HEK293 (cell line): ENCODE data around the gene SHANK2.

Experiments
- CTCF ChIA-PET: fragments of 350-600 bp; formaldehyde crosslinking; extraction: SDS; loops from one replicate; lab custom pipeline; 2021; ENCODE audit warnings: antibody characterized with exemption; lab: Yijun Ruan, JAX
- POLR2A ChIA-PET: fragments of 300-600 bp; formaldehyde crosslinking; extraction: SDS; loops from one replicate; lab custom pipeline; 2020; ENCODE audit warnings: antibody characterized with exemption, inconsistent platforms; lab: Yijun Ruan, JAX
- H3K27ac ChIP-seq: fragments of 200-500 bp; sonication (Bioruptor generic); 2 replicates; pipeline ENCODE4 v1.5.1; 2014; ENCODE audit warnings: low read depth, low read length, control low read depth, inconsistent platforms; ENCODE audit errors: extremely low read depth
- H3K36me3 ChIP-seq, 2 experiments: fragments of 200-500 bp in 1 of 2; sonication (Bioruptor generic) in 1 of 2; 1 replicate in 1 of 2; 2 replicates in 1 of 2; pipeline ENCODE4 v1.5.1; 2014 to 2017; ENCODE audit warnings: inconsistent platforms in 2 of 2, low read length in 2 of 2; ENCODE audit not compliant: control insufficient read depth in 2 of 2, insufficient read depth in 1 of 2
- H3K4me1 ChIP-seq: fragments of 200-500 bp; sonication (Bioruptor generic); 2 replicates; pipeline ENCODE4 v1.5.1; 2014; ENCODE audit warnings: mild to moderate bottlenecking, low read length, inconsistent platforms; ENCODE audit not compliant: control insufficient read depth, insufficient read depth
- H3K4me3 ChIP-seq: 2 replicates; pipeline ENCODE4 v1.5.1; 2011; ENCODE audit warnings: low read depth, mild to moderate bottlenecking, control low read depth, low read length, moderate library complexity
- H3K9me3 ChIP-seq: fragments of 200-500 bp; sonication (Bioruptor generic); 2 replicates; pipeline ENCODE4 v1.5.1; 2014; ENCODE audit warnings: low read depth, low read length, inconsistent platforms; ENCODE audit not compliant: control insufficient read depth, insufficient read depth
- HOXD13 ChIP-seq: sonication (generic); formaldehyde crosslinking; IDR thresholded peaks from 2 replicates; pipeline ENCODE4 v1.8.0; 2022; ENCODE audit warnings: missing genetic modification reagents, borderline replicate concordance
- IKZF3 ChIP-seq: fragments of 450-650 bp; IDR thresholded peaks from 2 replicates; pipeline ENCODE4 v1.5.0; 2018; ENCODE audit warnings: missing biosample characterization, mild to moderate bottlenecking, missing genetic modification characterization, moderate library complexity
- KLF1 ChIP-seq: fragments of 450-650 bp; formaldehyde crosslinking; IDR thresholded peaks from 2 replicates; pipeline ENCODE4 v1.5.1; 2016; ENCODE audit warnings: missing biosample characterization, missing genetic modification characterization
- KLF8 ChIP-seq: fragments of 450-650 bp; formaldehyde crosslinking; IDR thresholded peaks from 2 replicates; pipeline ENCODE4 v1.5.1; 2016; ENCODE audit warnings: missing biosample characterization, missing genetic modification characterization
- SALL2 ChIP-seq: fragments of 450-650 bp; formaldehyde crosslinking; IDR thresholded peaks from 2 replicates; pipeline ENCODE4 v1.5.0; 2017; ENCODE audit warnings: missing biosample characterization, mild to moderate bottlenecking, missing genetic modification characterization, borderline replicate concordance
- ZBTB48 ChIP-seq: fragments of 450-650 bp; formaldehyde crosslinking; IDR thresholded peaks from 2 replicates; pipeline ENCODE4 v1.5.1; 2016; ENCODE audit warnings: missing biosample characterization, missing genetic modification characterization
- ZBTB49 ChIP-seq: fragments of 450-650 bp; formaldehyde crosslinking; IDR thresholded peaks from 2 replicates; pipeline ENCODE4 v1.5.1; 2016; ENCODE audit warnings: missing biosample characterization, missing genetic modification characterization, low read depth
- ZBTB7A ChIP-seq: fragments of 450-650 bp; formaldehyde crosslinking; IDR thresholded peaks from 2 replicates; pipeline ENCODE4 v1.5.1; 2016; ENCODE audit warnings: low read depth, missing biosample characterization, missing genetic modification characterization
- ZFP41 ChIP-seq: fragments of 450-650 bp; formaldehyde crosslinking; IDR thresholded peaks from 2 replicates; pipeline ENCODE4 v1.5.1; 2016; ENCODE audit warnings: missing biosample characterization, missing genetic modification characterization, borderline replicate concordance
- ZNF121 ChIP-seq: fragments of 450-650 bp; formaldehyde crosslinking; IDR thresholded peaks from 2 replicates; pipeline ENCODE4 v1.5.1; 2016; ENCODE audit warnings: missing biosample characterization, missing genetic modification characterization
- ZNF169 ChIP-seq: fragments of 450-650 bp; formaldehyde crosslinking; IDR thresholded peaks from 2 replicates; pipeline ENCODE4 v1.5.1; 2016; ENCODE audit warnings: missing biosample characterization, missing genetic modification characterization
- ZNF202 ChIP-seq: fragments of 450-650 bp; formaldehyde crosslinking; IDR thresholded peaks from 2 replicates; pipeline ENCODE4 v1.5.1; 2016; ENCODE audit warnings: missing biosample characterization, missing genetic modification characterization, borderline replicate concordance
- ZNF223 ChIP-seq: fragments of 450-650 bp; formaldehyde crosslinking; IDR thresholded peaks from 2 replicates; pipeline ENCODE4 v1.5.1; 2016; ENCODE audit warnings: missing biosample characterization, missing genetic modification characterization
- ZNF266 ChIP-seq: fragments of 450-650 bp; formaldehyde crosslinking; IDR thresholded peaks from 2 replicates; pipeline ENCODE4 v1.5.1; 2016; ENCODE audit warnings: missing biosample characterization, missing genetic modification characterization, low read depth
- ZNF274 ChIP-seq, 2 experiments: fragments of 200-500 bp in 1 of 2; fragments of 450-650 bp in 1 of 2; sonication (Bioruptor generic) in 1 of 2; formaldehyde crosslinking in 1 of 2; IDR thresholded peaks; 2 replicates each; pipeline versions ENCODE4 v1.5.1 to v1.6.1; 2014 to 2016; ENCODE audit warnings: borderline replicate concordance in 1 of 2, inconsistent platforms in 1 of 2, low read length in 1 of 2, missing biosample characterization in 1 of 2, missing genetic modification characterization in 1 of 2
- ZNF366 ChIP-seq: fragments of 450-650 bp; formaldehyde crosslinking; conservative IDR thresholded peaks from 2 replicates; pipeline ENCODE4 v1.5.1; 2016; ENCODE audit warnings: missing biosample characterization, missing genetic modification characterization
- ZNF529 ChIP-seq: fragments of 450-650 bp; formaldehyde crosslinking; IDR thresholded peaks from 2 replicates; pipeline ENCODE4 v1.5.1; 2017; ENCODE audit warnings: missing genetic modification characterization, missing biosample characterization; ENCODE audit not compliant: insufficient replicate concordance
- ZNF600 ChIP-seq: fragments of 450-650 bp; formaldehyde crosslinking; IDR thresholded peaks from 2 replicates; pipeline ENCODE4 v1.5.1; 2016; ENCODE audit warnings: missing biosample characterization, missing genetic modification characterization
- ZNF623 ChIP-seq: fragments of 450-650 bp; formaldehyde crosslinking; IDR thresholded peaks from 2 replicates; pipeline ENCODE4 v1.5.1; 2016; ENCODE audit warnings: missing biosample characterization, missing genetic modification characterization
- ZNF660 ChIP-seq: fragments of 450-650 bp; IDR thresholded peaks from 2 replicates; pipeline ENCODE4 v1.5.1; 2018; ENCODE audit warnings: missing biosample characterization, mild to moderate bottlenecking, missing genetic modification characterization
- ZNF837 ChIP-seq: fragments of 450-650 bp; formaldehyde crosslinking; IDR thresholded peaks from 2 replicates; pipeline ENCODE4 v1.5.1; 2016; ENCODE audit warnings: missing biosample characterization, missing genetic modification characterization
- ZSCAN5A ChIP-seq: fragments of 450-650 bp; formaldehyde crosslinking; IDR thresholded peaks from 2 replicates; pipeline ENCODE4 v1.5.1; 2016; ENCODE audit warnings: missing biosample characterization, missing genetic modification characterization

Gene SHANK2

GRCh38 chr11:71202966-71203365, 49.4 kb downstream of the SHANK2 start (continued):
- TF ChIP-seq ZSCAN5A (tag by site-specific recombination), result no peak
- TF ChIP-seq KLF8 (tag by site-specific recombination), result no peak
- no peak for TF ChIP-seq ZNF274 (IDR thresholded peaks at IDR 0.05; ENCODE audit: low read length)
- no peak for TF ChIP-seq ZNF274 (tag by site-specific recombination; IDR thresholded peaks at IDR 0.05; ENCODE audit: borderline replicate concordance)
- TF ChIP-seq ZNF660 (tag by site-specific recombination), result no peak
- no peak for TF ChIP-seq ZNF266 (tag by site-specific recombination)
- TF ChIP-seq ZNF529 (tag by site-specific recombination), result no peak
- no peak for TF ChIP-seq ZNF169 (tag by site-specific recombination)

DNA sequence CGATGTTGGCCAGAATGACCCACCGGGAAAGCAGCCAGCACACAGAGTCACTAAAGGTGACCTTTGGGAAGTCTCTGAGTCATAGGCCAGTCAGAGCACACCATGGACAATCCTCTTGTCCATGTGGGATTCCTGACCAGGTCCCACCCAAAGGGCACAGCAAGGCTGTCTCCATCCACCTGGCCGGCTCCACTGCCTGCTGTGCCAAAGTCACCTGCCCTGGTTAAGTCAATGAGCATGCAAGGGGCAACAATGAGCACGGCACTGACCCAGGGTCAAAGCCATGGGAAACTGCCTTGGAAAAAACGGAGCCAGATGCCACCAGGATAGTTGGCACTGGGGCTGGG, 49.8 kb downstream of the SHANK2 start:
- TF ChIP-seq ZBTB49 (tag by site-specific recombination) (no peak), KLF1 (tag by site-specific recombination) (no peak), IKZF3 (no peak), ZNF623 (tag by site-specific recombination) (no peak), HOXD13 (CRISPR knock-in tag) (no peak), ZNF529 (tag by site-specific recombination) (no peak), ZNF121 (no peak), ZBTB48 (tag by site-specific recombination) (no peak), ZFP41 (tag by site-specific recombination) (no peak), ZNF202 (no peak), ZNF223 (no peak), ZNF837 (tag by site-specific recombination) (no peak), KLF8 (tag by site-specific recombination) (no peak), ZNF600 (tag by site-specific recombination) (no peak), SALL2 (tag by site-specific recombination) (no peak), ZNF366 (tag by site-specific recombination) (no peak), ZBTB7A (tag by site-specific recombination) (no peak)
- ChIA-PET CTCF (no interaction called here), POLR2A (no interaction called here)
- no peaks in the 10 kb centered on the region for H3K9me3 ChIP-seq
- no peaks in the 10 kb centered on the region for H3K36me3 ChIP-seq
- no peak overlapping the region for H3K4me3 ChIP-seq
- no peaks in the 10 kb centered on the region for H3K4me1 ChIP-seq
- H3K27ac ChIP-seq, result no peak overlapping the region
